ENCODE results near the gene INPP4A.

The INPP4A gene

GRCh38 chr2:98416383-98417159, 28.1 kb upstream of the INPP4A start:
- H3K36me3 ChIP-seq, result no peaks in the 10 kb centered on the region
- no peak overlapping the region for H3K27ac ChIP-seq
- no peaks in the 10 kb centered on the region for H3K27me3 ChIP-seq
- H3K4me3 ChIP-seq (ENCODE audit: low read depth in 1 of 2, low read length in 1 of 2), result no peak overlapping the region
- no peaks in the 10 kb centered on the region for H3K9me3 ChIP-seq
- no peak for TF ChIP-seq CTCF (IDR thresholded peaks at IDR 0.05)
- peaks cover 0 to 2% of the 10 kb centered on the region in 2 experiments for H3K4me1 ChIP-seq (ENCODE audit: control insufficient read depth in 1 of 2, insufficient read depth in 1 of 2, low read depth in 1 of 2, low read length in 1 of 2)

GRCh38 chr2:98419544-98419943, 25.1 kb upstream of the INPP4A start:
- Histone ChIP-seq H3K36me3 (no peaks in the 10 kb centered on the region), H3K9me3 (no peaks in the 10 kb centered on the region), H3K27ac (no peak overlapping the region), H3K4me1 (ENCODE audit: control insufficient read depth in 1 of 2, insufficient read depth in 1 of 2, low read depth in 1 of 2, low read length in 1 of 2) (no peaks in the 10 kb centered on the region), H3K27me3 (no peaks in the 10 kb centered on the region), H3K4me3 (ENCODE audit: low read depth in 1 of 2, low read length in 1 of 2) (no peak overlapping the region)
- TF ChIP-seq CTCF (IDR thresholded peaks at IDR 0.05), result no peak

- Histone ChIP-seq H3K4me3 (ENCODE audit: low read depth in 1 of 2, low read length in 1 of 2) (no peak overlapping the region), H3K4me1 (ENCODE audit: control insufficient read depth in 1 of 2, insufficient read depth in 1 of 2, low read depth in 1 of 2, low read length in 1 of 2) (no peaks in the 10 kb centered on the region), H3K9me3 (no peaks in the 10 kb centered on the region), H3K27ac (no peak overlapping the region), H3K36me3 (no peaks in the 10 kb centered on the region), H3K27me3 (no peaks in the 10 kb centered on the region)
- TF ChIP-seq CTCF (IDR thresholded peaks at IDR 0.05), result no peak
Measured at GRCh38 chr2:98419977-98420725, 24.5 kb upstream of the INPP4A start.

GRCh38 chr2:98422449-98422848, 22.2 kb upstream of the INPP4A start:
- no peak overlapping the region for H3K4me3 ChIP-seq (ENCODE audit: low read depth in 1 of 2, low read length in 1 of 2)
- no peaks in the 10 kb centered on the region for H3K4me1 ChIP-seq (ENCODE audit: control insufficient read depth in 1 of 2, insufficient read depth in 1 of 2, low read depth in 1 of 2, low read length in 1 of 2)
- no peaks in the 10 kb centered on the region for H3K9me3 ChIP-seq

GRCh38 chr2:98426771-98427170, 17.9 kb upstream of the INPP4A start:
- H3K9me3 ChIP-seq, result no peaks in the 10 kb centered on the region
- no peak overlapping the region for H3K4me3 ChIP-seq (ENCODE audit: low read depth in 1 of 2, low read length in 1 of 2)
- H3K36me3 ChIP-seq, result no peaks in the 10 kb centered on the region
- no peaks in the 10 kb centered on the region for H3K4me1 ChIP-seq (ENCODE audit: control insufficient read depth in 1 of 2, insufficient read depth in 1 of 2, low read depth in 1 of 2, low read length in 1 of 2)
- no peak overlapping the region for H3K27ac ChIP-seq
- TF ChIP-seq CTCF (IDR thresholded peaks at IDR 0.05), result no peak
- no peaks in the 10 kb centered on the region for H3K27me3 ChIP-seq

More at GRCh38 chr2:98422449-98422848, 22.2 kb upstream of the INPP4A start:
- Histone ChIP-seq H3K27me3 (no peaks in the 10 kb centered on the region), H3K27ac (no peak overlapping the region), H3K36me3 (no peaks in the 10 kb centered on the region)
- no peak for TF ChIP-seq CTCF (IDR thresholded peaks at IDR 0.05)

All from neutrophil (primary cell).